NCI-H187 treated with DMSO at 0.1 percent for 48 hours (cell line): ENCODE data around the gene TNFRSF1B.

Experiments
- DNase-seq: peaks from one replicate; lab custom pipeline; 2025; lab: John Stamatoyannopoulos, UW

TNFRSF1B gene

DNA sequence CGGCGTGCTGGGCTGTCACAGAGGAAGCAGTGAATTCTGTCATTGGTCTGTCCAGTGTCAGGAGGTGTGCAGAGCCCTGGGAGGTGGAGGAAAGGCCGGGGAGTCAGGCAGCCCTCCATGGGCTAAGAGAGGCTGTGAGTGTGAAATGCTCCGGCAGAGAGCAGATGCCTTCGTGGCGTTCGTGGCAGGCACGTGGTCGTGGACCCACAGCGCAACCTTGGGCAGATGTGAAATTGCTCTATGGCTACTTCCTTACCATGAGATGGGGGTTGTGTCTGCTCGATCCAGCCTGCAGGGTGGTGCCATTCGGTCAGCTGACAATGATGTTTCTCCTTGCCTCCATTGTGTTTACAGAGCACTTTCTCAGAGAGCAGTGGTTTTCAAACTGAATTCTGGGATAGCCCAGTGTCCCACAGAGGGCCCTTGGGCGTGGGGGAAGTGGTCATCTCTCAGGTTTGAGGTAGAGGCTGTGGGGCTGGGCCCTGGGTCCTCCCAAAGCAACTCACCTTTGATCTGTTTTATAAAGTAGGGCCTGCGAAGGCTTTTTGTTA lies 27.9 kb downstream of the TNFRSF1B start:
- DNase-seq: no peak

DNA sequence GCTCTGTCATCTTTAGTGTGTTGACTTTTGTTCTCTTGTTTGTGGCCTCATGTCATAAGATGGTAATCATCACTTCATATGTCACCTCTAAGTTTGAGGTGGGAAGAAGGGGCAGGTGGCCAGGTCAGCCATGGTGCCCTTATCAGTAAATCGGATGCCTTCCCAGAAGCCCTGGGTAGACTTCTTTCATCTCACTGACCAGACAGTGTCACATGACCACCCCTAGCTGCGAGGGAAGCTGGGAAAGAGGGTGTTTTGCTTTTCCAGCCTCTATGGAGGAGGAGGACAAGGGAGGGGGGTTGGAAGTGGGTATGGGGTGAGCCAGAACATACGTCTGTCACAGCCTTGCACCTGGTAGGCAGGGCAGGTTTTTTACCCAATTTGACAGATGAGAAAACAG lies 28.6 kb downstream of the TNFRSF1B start:
- DNase-seq: no peak

DNA sequence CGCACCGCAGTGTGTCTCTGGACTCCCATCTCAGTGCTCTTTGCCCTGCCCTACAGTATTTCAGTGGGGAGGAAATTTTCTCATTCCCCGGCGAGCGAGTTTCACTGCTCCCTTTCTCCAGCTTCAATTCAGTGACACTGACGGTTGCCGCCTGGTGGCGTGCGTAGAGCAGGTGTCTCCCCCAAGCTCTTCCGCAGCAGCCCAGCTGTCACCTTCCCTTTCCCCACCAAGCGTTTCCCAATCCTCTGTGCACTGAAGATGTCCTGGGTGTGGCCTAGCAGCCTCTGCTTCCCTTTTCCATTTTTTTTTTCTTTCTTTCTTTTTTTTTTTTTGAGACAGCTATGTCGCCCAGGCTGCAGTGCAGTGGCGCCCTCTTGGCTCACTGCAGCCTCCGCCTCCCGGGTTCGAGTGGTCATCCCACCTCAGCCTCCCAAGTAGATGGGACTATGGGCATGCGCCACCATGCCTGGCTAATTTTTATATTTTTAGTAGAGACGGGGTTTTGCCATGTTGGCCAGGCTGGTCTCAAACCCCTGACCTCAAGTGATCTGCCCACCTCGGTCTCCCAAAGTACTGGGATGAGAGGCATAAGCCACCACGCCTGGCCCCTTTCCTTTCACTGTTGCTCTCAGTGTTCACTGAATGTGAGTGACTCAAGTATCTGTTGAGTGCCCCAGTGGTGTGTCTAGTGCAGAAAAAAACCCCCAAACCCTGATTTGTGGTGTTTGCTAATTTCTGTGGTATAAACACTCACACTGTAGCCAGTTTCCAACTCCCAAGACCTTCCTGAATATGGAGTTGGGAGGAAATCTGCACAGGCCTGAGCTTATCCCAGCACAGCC lies 30.1 kb downstream of the TNFRSF1B start:
- DNase-seq: no peak

DNA sequence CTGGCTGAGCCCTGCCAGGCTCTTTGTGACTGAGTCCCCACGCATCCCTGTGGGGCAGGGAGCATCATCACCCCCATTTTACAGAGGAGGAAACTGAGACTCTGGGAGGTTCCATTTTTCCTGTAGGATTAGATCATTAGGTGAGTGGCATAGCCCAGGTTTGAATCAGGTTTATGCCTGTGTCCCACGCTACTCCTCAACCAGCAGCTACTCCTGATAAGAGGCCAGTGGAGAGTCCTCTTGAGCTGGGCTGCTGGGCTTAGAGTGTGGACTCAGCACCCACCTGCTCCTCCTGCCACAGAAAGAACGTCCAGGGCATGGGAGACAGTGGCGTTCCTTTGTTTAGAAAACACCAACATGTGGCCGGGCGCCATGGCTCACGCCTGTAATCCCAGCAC lies 30.7 kb downstream of the TNFRSF1B start:
- DNase-seq: no peak

DNA sequence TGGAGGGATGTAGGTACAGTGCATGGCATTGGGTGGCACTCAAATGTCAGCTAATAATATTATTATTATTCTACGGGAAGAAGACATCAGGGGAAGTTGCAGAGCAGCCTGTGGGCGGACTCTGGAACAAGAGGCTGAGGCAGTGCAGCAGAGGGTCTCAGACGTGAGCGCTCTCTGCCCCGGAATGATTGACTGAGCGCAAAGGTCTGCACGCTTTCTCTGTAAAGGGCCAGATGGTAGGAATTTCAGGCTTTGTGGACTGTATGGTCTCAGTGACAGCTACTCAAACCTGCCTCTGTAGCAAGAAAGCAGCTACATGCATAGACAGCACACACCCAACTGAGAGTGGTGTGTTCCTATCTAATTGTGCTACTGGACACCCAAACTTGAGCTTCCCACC lies 33.4 kb downstream of the TNFRSF1B start:
- DNase-seq: no peak

DNA sequence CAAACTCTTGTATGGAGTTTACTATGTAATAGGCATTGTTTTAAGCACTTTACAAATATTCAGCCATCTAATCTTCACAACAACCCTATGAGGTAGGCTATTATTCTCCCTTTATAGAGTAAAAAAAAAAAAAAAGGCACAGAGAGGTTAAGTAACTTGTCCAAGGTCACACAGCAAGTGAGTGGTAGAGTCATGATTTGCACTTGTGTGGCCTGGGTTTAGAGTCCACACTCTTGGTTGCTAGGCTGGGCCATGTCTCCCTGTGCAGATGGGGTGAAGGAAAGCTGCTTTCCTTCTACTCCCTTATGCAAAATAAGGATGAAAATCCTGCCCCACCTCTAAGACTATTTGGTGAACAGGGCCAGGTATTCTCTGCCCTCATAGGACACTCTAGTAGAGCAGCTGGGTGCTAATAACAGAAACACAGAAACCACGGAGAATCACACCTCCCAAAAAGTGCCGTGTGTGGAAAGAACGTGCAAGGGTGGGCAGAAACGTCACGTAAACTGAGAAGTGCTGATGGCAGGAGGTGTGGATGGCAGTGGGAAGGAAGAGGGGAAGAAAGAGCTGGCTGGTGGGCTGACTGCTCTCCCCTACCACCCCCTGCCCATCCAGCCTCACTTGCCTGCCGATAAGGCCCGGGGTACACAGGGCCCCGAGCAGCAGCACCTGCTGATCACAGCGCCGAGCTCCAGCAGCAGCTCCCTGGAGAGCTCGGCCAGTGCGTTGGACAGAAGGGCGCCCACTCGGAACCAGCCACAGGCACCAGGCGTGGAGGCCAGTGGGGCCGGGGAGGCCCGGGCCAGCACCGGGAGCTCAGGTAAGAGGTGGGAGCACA lies 34.8 kb downstream of the TNFRSF1B start:
- no peak for DNase-seq

DNA sequence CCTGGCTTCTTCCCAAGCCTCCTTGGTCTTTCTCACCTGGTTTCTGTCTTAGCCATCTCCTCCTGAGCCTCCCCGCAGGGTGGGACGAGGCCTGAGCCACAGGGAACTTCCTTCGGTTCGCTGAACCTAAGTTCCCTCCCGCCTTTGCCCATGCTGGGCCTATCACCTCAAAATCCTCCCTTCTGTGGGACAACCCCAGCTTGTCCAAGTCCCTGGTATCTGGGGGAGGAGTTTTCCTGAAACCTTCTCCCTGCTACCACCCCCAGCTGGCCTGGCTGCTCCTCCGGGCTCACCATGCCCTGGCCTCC lies 35.4 kb downstream of the TNFRSF1B start:
- DNase-seq: no peak

DNA sequence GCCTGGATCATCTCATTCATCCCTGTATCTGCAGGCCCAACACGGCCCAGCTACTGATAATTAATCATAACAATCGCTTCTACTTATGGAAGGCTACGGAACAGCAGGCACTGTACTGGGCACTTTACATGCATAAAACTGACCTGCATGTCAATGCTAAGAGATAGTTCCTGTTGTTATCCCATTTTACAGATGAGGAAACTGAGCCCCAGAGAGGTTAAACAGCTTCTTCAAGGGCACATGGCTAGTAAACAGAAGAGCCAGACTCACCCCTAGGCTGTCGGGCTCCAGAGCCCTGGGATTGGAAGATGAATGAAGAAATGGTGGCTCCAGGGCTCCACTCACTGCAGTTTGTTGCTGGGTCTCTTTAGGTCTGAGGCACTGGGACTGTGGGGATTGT lies 35.8 kb downstream of the TNFRSF1B start:
- DNase-seq: no peak

DNA sequence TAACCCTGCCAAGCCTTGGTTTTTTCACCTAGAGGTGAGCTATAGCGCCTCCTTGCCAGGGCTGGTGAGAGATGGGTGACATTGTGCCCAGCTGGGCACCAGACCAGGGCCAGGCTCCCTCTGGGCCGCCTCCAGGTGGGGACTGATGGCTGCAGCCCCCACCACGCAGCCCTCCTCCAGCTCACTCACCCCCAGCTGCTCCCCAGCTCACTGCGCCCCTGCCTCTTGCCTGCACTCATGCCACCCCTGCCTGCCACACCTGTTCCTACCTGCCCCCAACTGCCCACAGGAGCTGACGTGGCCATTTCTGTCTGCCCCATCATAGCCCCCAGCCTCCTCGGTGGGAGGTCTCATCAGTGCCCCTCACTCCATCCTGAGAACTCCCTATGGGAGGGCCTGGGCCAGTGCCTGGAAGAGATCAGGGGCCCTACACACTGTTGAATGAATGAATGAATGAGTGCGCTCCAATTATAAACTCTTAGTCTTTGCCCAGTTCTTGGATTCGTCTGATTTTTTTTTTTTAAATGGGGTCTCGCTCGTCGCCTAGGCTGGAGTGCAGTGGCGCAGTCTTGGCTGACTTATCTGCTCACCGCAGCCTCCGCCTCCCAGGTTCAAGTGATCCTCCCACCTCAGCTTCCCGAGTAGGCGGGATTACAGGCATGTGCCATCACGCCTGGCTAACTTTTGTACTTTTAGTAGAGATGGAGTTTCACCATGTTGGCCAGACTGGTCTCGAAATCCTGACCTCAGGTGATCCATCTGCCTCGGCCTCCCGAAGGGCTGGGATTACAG lies 36.6 kb downstream of the TNFRSF1B start:
- DNase-seq: no peak

DNA sequence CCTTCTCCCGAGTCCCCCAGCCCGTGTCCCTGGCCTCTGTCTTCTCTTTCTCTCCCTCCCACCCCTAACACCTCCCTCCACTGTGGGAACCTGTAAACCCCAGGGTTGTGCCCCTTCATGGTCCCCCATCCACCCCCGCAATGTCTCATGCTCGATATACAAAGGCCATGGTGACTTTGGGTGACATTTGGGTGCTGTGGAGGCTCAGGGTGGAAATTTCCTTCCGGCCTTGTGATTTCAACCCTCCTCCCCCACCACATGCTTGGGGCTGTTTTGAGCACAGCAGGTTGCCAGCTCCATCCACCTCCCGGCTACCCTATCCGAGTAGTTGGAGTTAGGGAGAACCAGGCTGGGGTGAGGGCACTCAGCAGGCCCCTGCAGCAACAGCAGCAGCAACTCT lies 37.3 kb downstream of the TNFRSF1B start:
- no peak for DNase-seq

DNA sequence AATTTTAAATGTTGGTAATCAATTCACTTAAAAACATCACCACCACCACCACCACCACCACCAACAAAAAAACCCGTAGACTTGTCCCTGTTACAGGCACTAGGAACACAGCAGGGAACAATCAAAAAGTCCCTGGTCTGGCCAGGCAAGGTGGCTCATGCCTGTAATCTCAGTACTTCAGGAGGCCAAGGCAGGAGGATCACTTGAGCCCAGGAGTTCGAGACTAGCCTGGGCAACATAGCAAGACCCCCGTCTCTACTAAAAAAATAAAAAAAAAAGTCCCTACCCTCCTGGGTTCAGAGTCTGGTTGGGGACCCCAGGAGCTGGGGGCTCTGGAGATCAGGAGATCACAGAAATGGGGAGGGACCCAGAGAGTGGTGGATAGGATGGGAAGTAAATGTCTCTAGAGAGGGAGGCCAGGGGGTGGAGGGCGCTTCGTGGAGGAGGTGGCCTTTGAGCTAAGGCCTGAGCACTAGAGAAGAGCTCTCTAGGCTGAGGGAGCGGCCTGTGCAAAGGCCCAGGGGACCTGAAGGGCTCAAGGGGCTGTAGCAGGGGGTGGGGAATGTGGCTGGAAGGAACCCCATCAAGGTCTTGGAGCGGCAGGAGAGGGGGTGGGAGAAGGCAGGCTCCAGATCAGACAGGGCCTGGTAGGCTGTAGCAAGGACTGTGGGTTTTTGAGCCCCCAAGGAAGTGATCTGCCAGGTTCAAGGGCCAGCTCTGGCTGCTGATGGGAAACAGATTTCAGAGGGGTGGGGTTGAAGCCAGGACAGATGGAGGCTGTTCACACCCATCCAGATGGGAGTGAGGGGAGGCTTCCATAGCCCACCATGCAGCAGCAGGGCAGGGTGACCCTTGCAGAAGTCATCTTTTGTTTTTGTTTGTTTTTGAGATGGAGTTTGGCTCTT lies 38.2 kb downstream of the TNFRSF1B start:
- DNase-seq: no peak

DNA sequence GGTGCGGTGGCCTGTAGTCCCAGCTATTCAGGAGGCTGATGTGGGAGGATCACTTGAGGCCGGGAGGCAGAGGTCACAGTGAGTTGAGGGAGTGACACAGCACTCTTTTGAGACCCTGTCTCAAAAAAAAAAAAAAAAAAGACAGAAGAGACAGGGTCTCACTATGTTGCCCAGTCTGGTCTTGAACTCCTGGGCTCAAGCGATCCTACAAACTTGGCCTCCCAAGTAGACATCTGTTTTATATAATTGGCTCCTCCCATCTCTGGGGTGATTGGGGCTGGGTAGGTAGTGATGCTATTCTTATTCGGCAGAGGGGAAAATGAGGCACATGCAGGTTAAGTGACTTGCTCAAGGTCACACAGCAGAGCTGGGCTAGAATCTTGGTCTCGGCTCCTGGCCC lies 39.4 kb downstream of the TNFRSF1B start:
- no peak for DNase-seq

DNA sequence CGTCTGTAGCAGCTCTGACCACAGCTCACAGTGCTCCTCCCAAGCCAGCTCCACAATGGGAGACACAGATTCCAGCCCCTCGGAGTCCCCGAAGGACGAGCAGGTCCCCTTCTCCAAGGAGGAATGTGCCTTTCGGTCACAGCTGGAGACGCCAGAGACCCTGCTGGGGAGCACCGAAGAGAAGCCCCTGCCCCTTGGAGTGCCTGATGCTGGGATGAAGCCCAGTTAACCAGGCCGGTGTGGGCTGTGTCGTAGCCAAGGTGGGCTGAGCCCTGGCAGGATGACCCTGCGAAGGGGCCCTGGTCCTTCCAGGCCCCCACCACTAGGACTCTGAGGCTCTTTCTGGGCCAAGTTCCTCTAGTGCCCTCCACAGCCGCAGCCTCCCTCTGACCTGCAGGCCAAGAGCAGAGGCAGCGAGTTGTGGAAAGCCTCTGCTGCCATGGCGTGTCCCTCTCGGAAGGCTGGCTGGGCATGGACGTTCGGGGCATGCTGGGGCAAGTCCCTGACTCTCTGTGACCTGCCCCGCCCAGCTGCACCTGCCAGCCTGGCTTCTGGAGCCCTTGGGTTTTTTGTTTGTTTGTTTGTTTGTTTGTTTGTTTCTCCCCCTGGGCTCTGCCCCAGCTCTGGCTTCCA lies 40.1 kb downstream of the TNFRSF1B start:
- no peak for DNase-seq

DNA sequence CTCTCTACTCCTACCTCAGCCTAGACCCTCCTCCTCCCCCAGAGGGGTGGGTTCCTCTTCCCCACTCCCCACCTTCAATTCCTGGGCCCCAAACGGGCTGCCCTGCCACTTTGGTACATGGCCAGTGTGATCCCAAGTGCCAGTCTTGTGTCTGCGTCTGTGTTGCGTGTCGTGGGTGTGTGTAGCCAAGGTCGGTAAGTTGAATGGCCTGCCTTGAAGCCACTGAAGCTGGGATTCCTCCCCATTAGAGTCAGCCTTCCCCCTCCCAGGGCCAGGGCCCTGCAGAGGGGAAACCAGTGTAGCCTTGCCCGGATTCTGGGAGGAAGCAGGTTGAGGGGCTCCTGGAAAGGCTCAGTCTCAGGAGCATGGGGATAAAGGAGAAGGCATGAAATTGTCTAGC lies 41.5 kb downstream of the TNFRSF1B start:
- DNase-seq: no peak

DNA sequence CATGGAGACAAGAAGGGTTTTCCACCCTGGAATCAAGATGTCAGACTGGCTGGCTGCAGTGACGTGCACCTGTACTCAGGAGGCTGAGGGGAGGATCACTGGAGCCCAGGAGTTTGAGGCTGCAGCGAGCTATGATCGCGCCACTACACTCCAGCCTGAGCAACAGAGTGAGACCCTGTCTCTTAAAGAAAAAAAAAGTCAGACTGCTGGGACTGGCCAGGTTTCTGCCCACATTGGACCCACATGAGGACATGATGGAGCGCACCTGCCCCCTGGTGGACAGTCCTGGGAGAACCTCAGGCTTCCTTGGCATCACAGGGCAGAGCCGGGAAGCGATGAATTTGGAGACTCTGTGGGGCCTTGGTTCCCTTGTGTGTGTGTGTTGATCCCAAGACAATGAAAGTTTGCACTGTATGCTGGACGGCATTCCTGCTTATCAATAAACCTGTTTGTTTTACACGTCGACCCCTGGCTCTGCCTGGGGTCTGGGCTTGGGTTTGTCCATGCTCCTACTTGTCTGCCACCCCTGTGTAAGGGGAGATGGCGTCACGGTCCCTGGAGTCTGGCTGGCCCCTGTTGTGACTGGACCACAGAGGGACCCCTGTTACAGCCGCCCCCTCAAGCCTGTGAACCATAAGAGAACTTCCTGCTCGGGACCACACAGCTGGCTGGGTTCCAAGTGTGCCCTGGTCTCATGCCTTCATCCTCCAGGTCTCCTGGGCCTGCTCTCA lies 42.1 kb downstream of the TNFRSF1B start:
- DNase-seq: no peak

DNA sequence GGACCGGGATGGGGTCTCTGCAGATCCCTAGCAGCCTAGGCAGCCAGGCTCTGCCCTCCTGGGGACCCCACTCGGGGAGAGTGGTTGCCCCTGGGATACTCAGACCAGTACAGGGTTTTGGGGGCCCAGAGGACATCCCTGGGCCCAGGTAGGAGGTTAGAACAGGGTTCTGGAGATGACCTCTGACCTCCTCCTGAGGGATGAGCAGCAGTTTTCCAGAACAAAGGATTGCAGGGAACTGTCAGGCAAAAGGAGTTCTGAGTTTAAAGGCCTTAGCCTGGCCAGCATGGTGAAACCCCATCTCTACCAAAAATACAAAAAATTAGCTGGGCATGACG lies 42.7 kb downstream of the TNFRSF1B start:
- DNase-seq: no peak

DNA sequence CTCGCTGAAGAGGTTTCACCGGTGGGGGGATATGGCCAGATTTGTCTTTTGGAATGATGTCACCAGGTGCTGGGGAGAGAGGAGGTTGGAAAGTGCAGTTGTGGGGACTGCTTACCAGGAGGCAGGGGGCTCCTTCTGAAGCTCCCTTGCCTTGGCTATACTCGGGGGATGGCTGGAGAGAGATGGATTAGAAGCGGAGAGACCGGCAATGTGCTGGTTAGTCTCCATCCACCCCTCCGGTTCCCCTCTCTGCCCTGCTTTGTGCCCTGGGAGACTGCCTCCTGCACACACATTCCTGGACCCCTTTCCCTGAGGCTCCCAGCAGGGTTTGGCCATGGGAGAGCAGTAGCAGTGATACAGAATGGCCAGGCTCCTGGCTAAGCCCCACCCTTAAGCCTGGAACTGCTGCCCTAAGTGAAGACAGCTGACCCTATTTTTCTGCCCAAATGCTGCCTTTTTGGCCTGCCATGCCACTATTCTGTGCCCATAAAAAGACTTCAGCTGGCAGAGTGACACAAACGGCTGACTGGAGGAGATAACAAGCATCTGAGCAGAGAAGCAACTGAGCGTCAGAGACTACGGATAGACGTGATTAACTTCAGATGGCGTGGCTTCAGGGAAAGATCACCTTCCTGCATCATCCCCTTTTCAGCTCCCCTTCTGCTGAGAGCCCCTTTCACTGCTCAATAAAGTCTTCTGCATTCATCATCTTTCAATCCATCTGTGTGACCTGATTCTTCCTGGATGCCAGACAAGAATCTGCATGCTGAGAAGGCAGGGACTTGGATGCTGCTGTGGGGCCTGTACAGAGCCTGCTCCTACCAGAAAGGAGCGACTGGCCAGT lies 48.5 kb downstream of the TNFRSF1B start:
- no peak for DNase-seq

DNA sequence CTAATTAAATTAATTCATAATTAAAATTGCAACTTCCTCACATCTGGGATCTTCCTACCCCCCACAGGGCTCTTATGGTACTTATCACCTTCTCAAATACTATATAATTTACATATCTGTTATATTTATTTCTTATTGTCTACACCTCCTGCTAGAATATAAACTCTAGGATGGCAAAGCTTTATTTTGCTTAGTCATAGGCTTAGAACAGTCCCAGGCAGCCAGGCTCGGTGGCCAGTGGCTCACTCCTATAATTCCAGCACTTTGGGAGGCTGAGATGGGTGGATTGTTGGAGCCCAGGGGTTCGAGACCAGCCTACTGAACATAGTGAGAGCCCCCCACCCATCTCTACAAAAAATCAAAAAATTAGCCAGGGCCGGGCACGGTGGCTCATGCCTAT lies 53.0 kb downstream of the TNFRSF1B start:
- DNase-seq: no peak

DNA sequence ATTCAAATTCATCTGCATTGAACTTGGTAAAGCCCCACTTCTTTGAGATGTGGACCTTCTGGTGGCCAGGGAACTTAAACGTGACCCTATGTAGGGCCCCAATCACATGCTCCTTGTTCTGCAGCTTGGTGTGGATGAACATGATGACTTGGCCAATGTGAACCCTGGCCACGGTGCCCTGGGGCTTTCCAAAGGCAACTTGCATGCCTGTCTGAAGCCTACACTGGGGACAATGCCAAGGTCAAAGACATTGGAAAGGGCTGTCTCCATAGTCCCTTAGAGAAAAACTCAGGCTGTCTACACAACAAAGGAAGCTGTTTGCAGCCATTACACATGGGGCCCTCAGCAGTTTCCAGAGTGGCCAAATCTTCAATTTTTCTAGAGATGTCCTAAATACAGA lies 54.1 kb downstream of the TNFRSF1B start:
- no peak for DNase-seq
